ENCODE data around the gene AADACL4. TPM values are rescaled to one million over a fixed set of nuclear protein-coding genes. Genes with fewer than 3 reads are reported as not detected.
A peak's percentile ranks its signal among the peaks of the same experiment; 100 is the strongest.

Gene AADACL4
- total RNA-seq, 1 donor from 2014 or later = not detected

DNA sequence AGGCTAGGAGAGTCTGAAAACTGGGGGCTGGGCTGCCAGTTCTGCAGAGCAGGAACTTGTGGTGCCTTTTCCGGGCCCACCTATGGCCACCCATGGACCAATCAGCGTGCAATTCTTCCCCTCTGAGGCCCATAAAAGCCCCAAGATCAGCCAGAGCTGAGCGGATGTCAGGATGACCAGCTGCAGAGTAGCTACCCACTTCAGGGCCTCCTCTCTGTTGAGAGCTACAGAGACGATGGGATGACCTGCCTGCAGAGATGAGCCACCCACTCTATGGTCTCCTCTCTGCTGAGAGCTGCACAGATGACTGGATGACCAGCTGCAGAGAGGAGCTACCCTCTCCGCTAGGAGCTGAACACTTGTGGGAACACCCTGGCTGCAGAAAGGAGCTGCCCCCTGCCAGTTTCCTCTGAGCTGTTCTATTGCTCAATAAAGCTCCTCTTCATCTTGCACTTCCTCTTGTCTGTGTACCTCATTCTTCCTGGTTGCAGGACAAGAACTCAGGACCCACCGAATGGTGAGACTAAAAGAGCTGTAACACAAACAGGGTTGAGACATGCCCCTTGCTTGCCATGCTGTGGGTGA lies 12.8 kb upstream of the AADACL4 start:
- H3K9me3 Mint-ChIP-seq (ENCODE audit: low read depth) = no peaks in the 10 kb centered on the region
- no peak overlapping the region for H3K27ac Mint-ChIP-seq (ENCODE audit: unreplicated experiment)
- DNase-seq (ENCODE audit: low spot score) = peak; percentile 34
- H3K36me3 Mint-ChIP-seq (ENCODE audit: low read depth) = no peaks in the 10 kb centered on the region
- H3K27me3 Mint-ChIP-seq (ENCODE audit: low read depth) = peaks cover 10% of the 10 kb centered on the region
- TF ChIP-seq, protein P1, sequence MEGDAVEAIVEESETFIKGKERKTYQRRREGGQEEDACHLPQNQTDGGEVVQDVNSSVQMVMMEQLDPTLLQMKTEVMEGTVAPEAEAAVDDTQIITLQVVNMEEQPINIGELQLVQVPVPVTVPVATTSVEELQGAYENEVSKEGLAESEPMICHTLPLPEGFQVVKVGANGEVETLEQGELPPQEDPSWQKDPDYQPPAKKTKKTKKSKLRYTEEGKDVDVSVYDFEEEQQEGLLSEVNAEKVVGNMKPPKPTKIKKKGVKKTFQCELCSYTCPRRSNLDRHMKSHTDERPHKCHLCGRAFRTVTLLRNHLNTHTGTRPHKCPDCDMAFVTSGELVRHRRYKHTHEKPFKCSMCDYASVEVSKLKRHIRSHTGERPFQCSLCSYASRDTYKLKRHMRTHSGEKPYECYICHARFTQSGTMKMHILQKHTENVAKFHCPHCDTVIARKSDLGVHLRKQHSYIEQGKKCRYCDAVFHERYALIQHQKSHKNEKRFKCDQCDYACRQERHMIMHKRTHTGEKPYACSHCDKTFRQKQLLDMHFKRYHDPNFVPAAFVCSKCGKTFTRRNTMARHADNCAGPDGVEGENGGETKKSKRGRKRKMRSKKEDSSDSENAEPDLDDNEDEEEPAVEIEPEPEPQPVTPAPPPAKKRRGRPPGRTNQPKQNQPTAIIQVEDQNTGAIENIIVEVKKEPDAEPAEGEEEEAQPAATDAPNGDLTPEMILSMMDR (IDR thresholded peaks at IDR 0.05) = no peak
- peaks cover 9% of the 10 kb centered on the region for H3K4me1 Mint-ChIP-seq (ENCODE audit: low read depth)
- H3K4me3 Mint-ChIP-seq (ENCODE audit: unreplicated experiment) = no peak overlapping the region

GRCh38 chr1:12631571-12631970 lies 12.3 kb upstream of the AADACL4 start:
- H3K9me3 Mint-ChIP-seq (ENCODE audit: low read depth) = no peaks in the 10 kb centered on the region
- H3K4me3 Mint-ChIP-seq (ENCODE audit: unreplicated experiment) = no peak overlapping the region
- TF ChIP-seq, protein P1 (IDR thresholded peaks at IDR 0.05) = no peak
- DNase-seq (ENCODE audit: low spot score) = peak; percentile 75
- H3K4me1 Mint-ChIP-seq (ENCODE audit: low read depth) = peaks cover 14% of the 10 kb centered on the region
- H3K27ac Mint-ChIP-seq (ENCODE audit: unreplicated experiment) = no peak overlapping the region
- H3K36me3 Mint-ChIP-seq (ENCODE audit: low read depth) = no peaks in the 10 kb centered on the region
- peaks cover 10% of the 10 kb centered on the region for H3K27me3 Mint-ChIP-seq (ENCODE audit: low read depth)

DNA sequence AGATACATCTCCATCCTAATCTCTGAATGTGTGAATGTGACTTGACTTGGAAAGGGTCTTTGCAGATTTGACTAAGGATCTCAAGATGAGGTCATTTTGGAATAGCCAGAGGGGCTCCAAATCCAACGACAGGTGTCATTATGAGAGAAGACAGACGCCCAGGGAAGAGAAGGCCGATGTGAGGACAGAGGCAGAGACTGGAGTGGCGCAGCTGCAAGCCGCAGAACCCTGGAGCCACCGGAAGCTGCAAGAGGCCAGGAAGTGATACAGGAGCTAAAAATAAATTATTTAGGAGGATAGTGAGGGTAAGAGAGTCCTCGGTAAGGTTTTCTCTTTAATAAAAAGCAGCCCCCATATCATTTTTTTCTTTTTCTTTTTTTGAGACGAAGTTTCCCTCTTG lies 9.7 kb upstream of the AADACL4 start:
- peaks cover 10% of the 10 kb centered on the region for H3K27me3 Mint-ChIP-seq (ENCODE audit: low read depth)
- no peak overlapping the region for H3K27ac Mint-ChIP-seq (ENCODE audit: unreplicated experiment)
- DNase-seq (ENCODE audit: low spot score) = no peak
- H3K36me3 Mint-ChIP-seq (ENCODE audit: low read depth) = no peaks in the 10 kb centered on the region
- peaks cover 26% of the 10 kb centered on the region for H3K4me1 Mint-ChIP-seq (ENCODE audit: low read depth)
- TF ChIP-seq, protein P1 (IDR thresholded peaks at IDR 0.05) = no peak
- no peak overlapping the region for H3K4me3 Mint-ChIP-seq (ENCODE audit: unreplicated experiment)
- H3K9me3 Mint-ChIP-seq (ENCODE audit: low read depth) = peaks cover under 1% of the 10 kb centered on the region

- no peak for DNase-seq (ENCODE audit: low spot score)
- H3K27me3 Mint-ChIP-seq (ENCODE audit: low read depth) = peaks cover 6% of the 10 kb centered on the region
- peaks cover 5% of the 10 kb centered on the region for H3K9me3 Mint-ChIP-seq (ENCODE audit: low read depth)
- H3K4me1 Mint-ChIP-seq (ENCODE audit: low read depth) = peaks cover 26% of the 10 kb centered on the region
- no peak overlapping the region for H3K4me3 Mint-ChIP-seq (ENCODE audit: unreplicated experiment)
- TF ChIP-seq, protein P1 (IDR thresholded peaks at IDR 0.05) = no peak
- no peak overlapping the region for H3K27ac Mint-ChIP-seq (ENCODE audit: unreplicated experiment)
- no peaks in the 10 kb centered on the region for H3K36me3 Mint-ChIP-seq (ENCODE audit: low read depth)
These were observed 9.1 kb upstream of the AADACL4 start for GRCh38 chr1:12634696-12635202.

GRCh38 chr1:12636098-12636950 lies 7.6 kb upstream of the AADACL4 start:
- H3K27ac Mint-ChIP-seq (ENCODE audit: unreplicated experiment) = peak overlapping the region; percentile 75

More at GRCh38 chr1:12636098-12636950, 7.6 kb upstream of the AADACL4 start:
- H3K9me3 Mint-ChIP-seq (ENCODE audit: low read depth) = peaks cover 20% of the 10 kb centered on the region
- peaks cover 8% of the 10 kb centered on the region for H3K36me3 Mint-ChIP-seq (ENCODE audit: low read depth)
- TF ChIP-seq, protein P1 (IDR thresholded peaks at IDR 0.05) = no peak
- no peak for DNase-seq (ENCODE audit: low spot score)
- H3K27me3 Mint-ChIP-seq (ENCODE audit: low read depth) = no peaks in the 10 kb centered on the region
- H3K4me1 Mint-ChIP-seq (ENCODE audit: low read depth) = peaks cover 23% of the 10 kb centered on the region
- H3K4me3 Mint-ChIP-seq (ENCODE audit: unreplicated experiment) = no peak overlapping the region

Measured in chondrocyte (in vitro differentiated cells).